Retinal pigment epithelial cell (primary cell): ENCODE measurements around the gene ZNF304.
A peak's percentile ranks its signal among the peaks of the same experiment; 100 is the strongest.

Source experiments
- DNase-seq: peaks from one replicate; pipeline ENCODE4 v3.0.0-alpha.2; 2010; ENCODE audit warnings: low read depth
- H3K4me3 ChIP-seq: 2 replicates; pipeline ENCODE4 v1.5.1; 2011; ENCODE audit warnings: mild to moderate bottlenecking, low read length, control low read depth, moderate library complexity
- CTCF ChIP-seq: conservative IDR thresholded peaks from 2 replicates; pipeline ENCODE4 v1.5.1; 2011; ENCODE audit warnings: low read depth, low read length, control low read depth, inconsistent platforms

Gene ZNF304

GRCh38 chr19:57376151-57376550 is 25.1 kb downstream of the ZNF304 start:
- DNase-seq = no peak
- no peak for TF ChIP-seq CTCF
- no peak overlapping the region for H3K4me3 ChIP-seq

GRCh38 chr19:57377498-57378146 is 26.6 kb downstream of the ZNF304 start:
- no peak overlapping the region for H3K4me3 ChIP-seq

GRCh38 chr19:57380923-57381322 is 29.9 kb downstream of the ZNF304 start:
- no peak for DNase-seq
- TF ChIP-seq CTCF = no peak
- H3K4me3 ChIP-seq = no peak overlapping the region

More at GRCh38 chr19:57377498-57378146, 26.6 kb downstream of the ZNF304 start:
- no peak for DNase-seq
- TF ChIP-seq CTCF = no peak

- TF ChIP-seq CTCF = no peak
- H3K4me3 ChIP-seq = no peak overlapping the region
- DNase-seq = no peak
Observed at GRCh38 chr19:57382806-57383488, 31.9 kb downstream of the ZNF304 start.

- no peak for DNase-seq
- no peak for TF ChIP-seq CTCF
Observed at GRCh38 chr19:57389194-57389729, 38.2 kb downstream of the ZNF304 start.

GRCh38 chr19:57389730-57390598 is 38.9 kb downstream of the ZNF304 start, which contains the start of gene ZNF548:
TSS of gene ZNF548 (plus strand) at chr19:57389854. CDS start at chr19:57390100, 246 bp downstream.
- peak; percentile 96 for DNase-seq
- H3K4me3 ChIP-seq = peak within 1 kb of the TSS; percentile 96
- TF ChIP-seq CTCF = peak; percentile 22

More at GRCh38 chr19:57389194-57389729, 38.2 kb downstream of the ZNF304 start:
- peak overlapping the region; percentile 96 for H3K4me3 ChIP-seq
